Daoy (cell line): Measurements from ENCODE around the gene HTRA3. TPM values are rescaled to one million over a fixed set of nuclear protein-coding genes. Genes with fewer than 3 reads are reported as not detected.

Source experiments
- DNase-seq: peaks from one replicate; pipeline ENCODE4 v3.0.0-alpha.2; 2015; ENCODE audit warnings: low read depth
- total RNA-seq: library from RNA; depleted of rRNA; stranded (reverse); fragments of >200 nt; shearing (Covaris generic); gene quantifications from 2 replicates; pipeline ENCODE4 v1.2.3, GENCODE V29; 2014

The HTRA3 gene
- total RNA-seq, 1 experiment from 2014 or later: 0.11 TPM

- no peak for DNase-seq
These were observed 39.6 kb downstream of the HTRA3 start for GRCh38 chr4:8308856-8309771.

GRCh38 chr4:8310306-8310705 lies 40.8 kb downstream of the HTRA3 start:
- no peak for DNase-seq

DNA sequence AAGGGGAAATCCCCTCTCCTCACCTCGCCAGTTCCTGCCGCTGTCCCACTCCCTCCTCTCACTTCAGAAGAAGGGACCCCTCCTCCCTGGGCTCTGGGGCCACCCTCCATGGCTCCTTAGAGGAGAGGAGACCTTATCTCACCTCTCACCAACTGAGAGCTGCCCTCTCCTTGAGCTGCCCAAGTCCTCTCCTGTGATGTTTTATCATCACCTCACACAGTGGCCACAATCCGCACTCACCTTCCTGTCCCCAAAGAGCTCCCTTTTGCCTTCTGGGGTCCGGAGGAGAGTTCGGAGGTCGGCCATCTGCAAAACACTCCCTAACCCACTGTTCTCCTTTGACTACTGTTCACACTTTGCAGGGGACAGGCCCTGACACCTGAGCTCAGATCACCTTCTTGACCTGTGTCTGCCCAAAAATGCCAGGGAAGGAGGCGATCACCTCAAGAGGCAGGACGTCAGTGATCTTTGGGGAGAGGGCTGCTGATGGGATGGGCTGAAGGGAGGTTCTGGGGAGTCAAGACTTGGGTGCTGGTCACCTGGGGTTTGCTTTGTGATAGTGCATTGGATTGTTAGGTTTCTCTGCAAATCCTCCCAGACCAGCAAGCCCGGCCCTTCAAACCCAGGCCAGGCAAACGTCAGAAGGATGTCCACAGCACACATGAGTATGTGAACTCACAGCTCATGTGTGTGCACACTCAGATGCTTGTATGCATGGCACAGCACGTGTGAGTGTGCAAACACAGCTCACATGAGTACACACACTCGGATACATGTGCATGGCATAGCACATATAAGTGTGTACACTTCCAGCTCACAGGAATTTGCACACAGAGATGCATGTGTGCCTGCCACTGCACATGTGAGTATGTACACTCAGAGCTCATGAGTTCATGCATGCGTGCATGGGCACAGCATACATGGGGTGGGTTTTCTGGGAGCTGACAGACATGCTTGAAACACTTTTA lies 41.8 kb downstream of the HTRA3 start:
- DNase-seq: no peak

DNA sequence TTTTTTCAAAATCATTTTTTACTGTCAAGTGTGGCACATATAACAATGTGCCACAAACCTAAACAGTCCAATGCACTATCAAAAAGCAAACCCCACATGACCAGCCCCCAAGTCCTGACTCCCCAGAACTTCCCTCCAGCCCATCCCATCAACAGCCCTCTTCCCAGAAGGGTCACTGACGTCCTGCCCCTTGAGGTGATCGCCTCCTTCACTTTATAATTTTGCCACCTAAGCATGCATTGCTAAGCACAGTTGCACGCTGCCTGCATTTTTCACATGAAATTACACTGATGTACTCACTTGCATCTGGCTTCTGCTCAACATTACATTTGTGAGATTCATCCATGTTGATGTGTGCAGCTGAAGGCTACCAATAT lies 42.5 kb downstream of the HTRA3 start:
- DNase-seq: no peak

DNA sequence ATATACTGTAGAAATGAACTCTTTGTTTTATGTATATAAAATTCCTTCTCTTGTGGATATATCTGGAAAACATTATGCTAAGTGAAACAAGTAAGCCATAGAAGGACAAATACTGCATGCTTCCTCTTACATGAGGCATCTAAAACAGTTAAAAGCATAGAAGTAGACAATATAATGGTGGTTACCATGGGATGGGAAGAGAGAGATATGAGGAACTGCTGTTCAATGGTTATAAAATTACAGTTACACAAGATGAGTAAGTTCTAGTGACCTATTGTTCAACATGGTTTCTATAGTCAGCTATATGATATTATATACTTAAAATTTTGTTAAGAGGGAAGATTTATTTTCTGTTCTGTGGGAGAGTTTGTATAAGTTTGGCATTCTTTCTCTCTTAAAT lies 43.4 kb downstream of the HTRA3 start:
- no peak for DNase-seq

GRCh38 chr4:8314691-8315255 lies 45.2 kb downstream of the HTRA3 start:
- no peak for DNase-seq

DNA sequence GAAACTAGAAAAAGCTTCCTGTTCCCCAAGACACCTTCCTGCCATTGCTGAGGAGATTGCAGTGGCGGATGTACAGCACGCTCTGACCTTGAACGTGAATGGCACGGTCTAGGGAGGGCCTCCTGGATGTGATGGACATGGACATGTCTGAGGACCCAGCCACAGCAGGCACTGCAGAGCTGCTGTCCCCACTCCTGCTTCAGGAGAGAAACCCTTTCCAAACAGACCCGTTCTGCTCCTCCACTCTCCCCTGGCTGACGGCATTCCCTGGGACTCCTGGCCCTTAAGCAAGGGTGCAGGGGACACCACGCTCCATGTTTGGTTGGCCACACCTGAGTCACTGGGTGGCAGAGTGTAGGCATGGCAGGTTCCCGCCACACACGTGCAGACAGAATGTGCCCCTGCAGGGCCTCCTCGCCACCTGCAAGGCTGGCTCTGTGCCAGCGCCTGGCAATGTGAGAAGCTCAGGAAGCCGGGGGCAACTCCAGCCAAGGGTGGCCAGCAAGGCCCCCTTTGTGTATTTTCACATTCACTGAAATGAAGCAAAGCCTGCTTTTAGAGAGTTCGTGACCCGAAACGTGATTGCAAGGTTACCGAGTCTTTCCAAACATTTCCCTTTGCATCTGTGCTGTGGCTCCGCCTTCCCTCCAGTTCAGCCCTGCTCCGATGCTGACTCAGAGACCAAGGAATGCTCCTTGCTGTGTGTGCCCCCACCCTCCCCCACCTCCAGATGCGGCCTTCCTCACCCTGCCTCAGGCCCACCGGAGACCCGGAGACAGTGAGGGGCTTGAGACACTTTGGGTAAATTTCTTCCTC lies 46.1 kb downstream of the HTRA3 start:
- peak; percentile 85 for DNase-seq

GRCh38 chr4:8316251-8316771 lies 46.8 kb downstream of the HTRA3 start:
- no peak for DNase-seq

GRCh38 chr4:8316911-8317351 lies 47.4 kb downstream of the HTRA3 start:
- no peak for DNase-seq

GRCh38 chr4:8317474-8317873 lies 47.9 kb downstream of the HTRA3 start:
- DNase-seq: no peak

DNA sequence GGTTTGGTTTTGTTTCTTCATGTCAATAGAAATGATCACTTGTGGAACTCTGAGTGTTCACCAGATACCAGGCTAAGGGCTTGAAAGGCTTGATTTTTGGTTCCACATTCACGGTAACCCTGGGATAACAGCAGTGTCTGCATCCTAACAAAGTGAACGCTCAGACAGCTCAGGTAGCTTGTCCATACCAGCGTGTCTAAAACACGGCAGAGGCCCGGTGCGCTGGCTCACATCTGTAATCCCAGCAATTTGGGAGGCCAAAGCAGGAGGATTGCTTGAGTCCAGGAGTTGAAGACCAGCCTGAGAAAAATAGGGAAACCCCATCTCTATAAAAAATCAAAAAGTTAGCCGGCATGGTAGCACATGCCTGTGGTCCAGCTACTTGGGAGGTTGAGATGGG lies 49.0 kb downstream of the HTRA3 start:
- no peak for DNase-seq

GRCh38 chr4:8319061-8319460 lies 49.5 kb downstream of the HTRA3 start:
- DNase-seq: no peak

- DNase-seq: no peak
These were observed 50.3 kb downstream of the HTRA3 start for GRCh38 chr4:8319731-8320385.

GRCh38 chr4:8320386-8320750 lies 50.8 kb downstream of the HTRA3 start:
- DNase-seq: no peak

DNA sequence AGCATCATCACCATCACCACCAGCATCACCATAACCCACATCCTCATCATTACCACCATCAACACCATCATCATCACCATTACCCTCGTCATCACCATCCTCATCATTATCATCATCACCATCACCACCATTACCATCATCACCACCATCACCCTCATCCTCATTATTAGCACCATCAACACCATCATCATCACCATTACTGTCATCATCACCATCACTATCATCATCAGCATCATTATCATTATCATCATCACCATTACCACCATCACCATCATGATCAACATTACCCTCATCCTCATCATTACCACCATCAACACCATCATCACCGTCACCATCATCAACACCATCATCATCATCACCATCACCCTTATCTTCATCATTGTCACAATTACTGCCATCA lies 51.7 kb downstream of the HTRA3 start:
- no peak for DNase-seq

DNA sequence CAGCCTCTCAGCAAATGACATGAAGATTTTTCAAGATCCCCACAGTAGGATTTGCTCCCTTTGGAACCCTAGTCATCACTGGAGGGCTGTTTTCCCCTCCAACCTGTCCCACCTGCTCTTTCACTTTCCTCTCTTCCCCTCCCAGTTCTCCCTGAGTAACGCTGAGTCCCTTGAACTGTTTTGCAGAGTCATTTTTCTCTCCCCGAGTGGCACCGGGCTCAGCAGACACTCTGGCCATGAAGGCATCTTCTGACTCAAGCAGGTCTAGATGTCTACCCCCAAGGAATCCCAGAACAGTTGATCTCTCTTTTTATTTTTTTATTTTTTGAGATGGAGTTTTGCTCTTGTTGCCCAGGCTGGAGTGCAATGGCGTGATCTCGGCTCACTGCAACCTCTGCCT lies 52.2 kb downstream of the HTRA3 start:
- no peak for DNase-seq

DNA sequence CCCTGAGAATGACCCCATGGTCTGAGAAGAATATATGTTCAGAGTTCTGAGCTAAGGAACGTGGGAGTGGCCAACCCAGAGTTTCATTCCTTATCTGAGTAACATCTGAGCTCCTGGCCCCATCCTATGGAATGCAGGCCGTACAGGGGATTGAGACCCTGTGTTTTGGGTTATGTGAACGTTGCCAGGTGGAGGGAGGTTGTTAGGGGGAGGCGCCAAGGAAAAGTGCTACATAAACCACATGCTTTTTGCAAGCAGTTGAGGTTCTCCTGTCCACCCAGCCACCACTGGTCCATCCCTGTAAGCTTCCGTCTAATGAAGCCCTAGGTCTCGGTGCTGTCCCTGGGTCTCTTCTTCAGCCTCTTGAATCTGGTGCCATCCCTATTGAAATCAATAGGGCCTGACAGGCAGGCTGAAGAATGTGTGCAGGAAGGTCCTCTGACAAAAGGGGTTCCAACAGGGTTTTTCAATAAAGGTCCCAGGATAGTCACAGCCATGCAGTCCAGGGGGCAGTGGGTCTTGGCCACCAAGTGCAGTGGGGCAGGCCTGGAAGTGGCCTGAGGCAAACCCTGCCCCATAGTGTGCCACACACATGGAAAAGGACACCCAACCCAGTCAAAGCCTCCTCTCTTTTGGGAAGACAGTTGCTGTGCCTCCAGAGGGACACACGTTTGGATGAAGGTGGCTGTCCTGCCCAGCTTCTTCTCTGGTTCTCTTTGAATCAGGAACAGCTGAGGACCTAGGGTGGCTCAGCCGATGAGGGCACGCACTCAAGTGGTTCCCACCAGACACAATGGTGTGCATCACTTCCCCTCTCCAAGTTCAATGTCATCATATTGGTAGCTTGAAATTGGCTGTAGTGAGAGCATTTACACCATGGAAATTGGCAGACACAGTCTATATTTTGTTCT lies 53.5 kb downstream of the HTRA3 start:
- DNase-seq: no peak

DNA sequence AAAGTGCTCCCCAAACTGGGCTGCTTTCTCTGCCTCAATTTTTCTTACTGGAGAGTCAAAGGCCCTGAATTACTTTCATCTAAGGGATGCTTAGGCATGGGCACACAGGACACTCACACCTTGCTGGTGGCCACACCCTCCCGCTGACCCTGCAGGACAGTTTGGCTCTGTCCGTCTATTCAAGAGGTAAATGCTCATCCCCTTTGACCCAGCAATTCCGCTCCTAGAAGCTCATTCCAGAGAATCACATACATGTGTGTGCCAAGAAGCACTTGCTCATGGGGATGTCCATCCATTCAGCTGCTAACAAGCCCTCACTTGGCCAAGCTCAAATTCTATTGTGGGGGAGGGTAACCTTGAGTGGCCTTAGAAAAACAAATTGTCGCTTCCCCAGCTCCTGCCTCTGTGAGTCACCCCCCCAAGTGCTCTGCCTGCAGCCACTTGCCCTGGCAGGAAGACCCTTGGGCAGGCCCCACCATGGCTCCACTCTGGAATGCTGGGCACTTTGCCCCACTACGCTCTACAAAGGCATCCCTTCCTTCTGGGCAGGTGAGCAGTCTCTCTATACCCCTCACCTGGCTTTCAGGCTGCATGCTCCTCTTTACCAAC lies 54.5 kb downstream of the HTRA3 start:
- no peak for DNase-seq

DNA sequence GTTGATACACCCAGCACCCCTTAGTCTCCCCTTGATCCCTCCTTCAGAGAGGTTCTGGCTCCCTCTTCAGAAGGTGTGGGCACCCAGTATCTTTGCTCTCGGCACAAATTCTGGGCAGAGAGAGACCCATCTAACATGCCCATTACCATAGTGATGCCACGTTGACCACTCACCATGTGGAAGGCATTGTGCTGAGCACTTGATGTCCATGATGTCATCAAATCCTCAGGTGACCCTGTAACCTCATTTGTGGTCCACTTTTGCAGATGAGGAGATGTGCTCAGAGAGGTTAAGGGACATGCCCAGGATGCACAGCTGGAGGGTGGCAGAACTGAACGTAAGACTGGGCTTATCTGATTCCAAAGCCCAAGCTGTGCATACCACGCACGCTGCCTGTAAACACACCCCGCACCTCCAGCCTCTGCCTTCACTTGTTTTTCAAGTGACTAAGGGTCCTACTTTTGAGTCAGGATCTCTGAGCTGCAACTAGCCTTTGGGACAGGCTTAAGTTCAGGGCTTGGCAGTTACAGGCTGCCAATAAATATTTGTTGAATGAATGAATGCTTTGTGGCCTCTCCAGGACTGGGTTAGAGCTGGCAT lies 55.2 kb downstream of the HTRA3 start:
- no peak for DNase-seq
